ENCODE data around the gene IGF2BP3.

GRCh38 chr7:23291957-23292560 is 178.2 kb downstream of the IGF2BP3 start:
- TF ChIP-seq EZH2phosphoT487 (IDR thresholded peaks at IDR 0.05; ENCODE audit: borderline replicate concordance, low read depth, low read length) (no peak), CTCF (conservative IDR thresholded peaks at IDR 0.05; ENCODE audit: low read length) (no peak)
